Suprapubic skin (tissue), 4 donors: ENCODE measurements around the gene CADPS2. TPM values are rescaled to one million over a fixed set of nuclear protein-coding genes. Genes with fewer than 3 reads are reported as not detected.

Source experiments
- DNase-seq, 2 donors: peaks; one replicate each; pipeline ENCODE4 v3.0.0-alpha.2; 2019; ENCODE audit warnings: low spot score in 2 of 2
- H3K27ac ChIP-seq: fragments of 200-600 bp; sonication (generic); one replicate; pipeline ENCODE4 v1.5.1; 2019
- H3K27me3 ChIP-seq: fragments of 200-600 bp; sonication (generic); one replicate; pipeline ENCODE4 v1.5.1; 2019
- H3K36me3 ChIP-seq: fragments of 200-600 bp; sonication (generic); one replicate; pipeline ENCODE4 v1.5.1; 2019
- H3K4me1 ChIP-seq: fragments of 200-600 bp; sonication (generic); one replicate; pipeline ENCODE4 v1.5.1; 2019
- H3K4me3 ChIP-seq: fragments of 200-600 bp; sonication (generic); one replicate; pipeline ENCODE4 v1.5.1; 2019; ENCODE audit warnings: mild to moderate bottlenecking
- H3K9me3 ChIP-seq: fragments of 200-600 bp; sonication (generic); one replicate; pipeline ENCODE4 v1.5.1; 2019
- EP300 ChIP-seq: sonication (generic); formaldehyde crosslinking; IDR thresholded peaks from one replicate; pipeline ENCODE4 v1.6.1; 2017; ENCODE audit warnings: antibody characterized with exemption
- POLR2A ChIP-seq, 2 donors: fragments of 450-650 bp; IDR thresholded peaks; one replicate each; pipeline ENCODE4 v1.6.1; 2017; ENCODE audit warnings: antibody characterized with exemption in 2 of 2, mild to moderate bottlenecking in 2 of 2, moderate library complexity in 2 of 2
- POLR2AphosphoS5 ChIP-seq, 3 donors: sonication (generic); formaldehyde crosslinking; IDR thresholded peaks; one replicate each; pipeline ENCODE4 v1.6.1; 2017; ENCODE audit warnings: antibody characterized with exemption in 3 of 3
- WGBS: methylation state at CpG from one replicate; pipeline ENCODE4 v1.1.5; 2018; 5-methylcytosine and 5-hydroxymethylcytosine counted together
- total RNA-seq, 4 donors: library from RNA; depleted of rRNA; stranded (reverse); fragments of >200 nt; gene quantifications; one replicate each; pipeline ENCODE4 v1.1.0, GENCODE V29; 2016
- TF ChIP-seq, protein P1 (sequence below), 2 donors: fragments of 200-600 bp in 1 of 2; fragments of 450-650 bp in 1 of 2; sonication (generic) in 1 of 2; IDR thresholded peaks; one replicate each; pipeline ENCODE4 v1.5.1; 2016 to 2019; ENCODE audit warnings: antibody characterized with exemption in 2 of 2, mild to moderate bottlenecking in 1 of 2, moderate library complexity in 1 of 2

CADPS2 gene
- total RNA-seq, 4 donors from 2014 or later = 3.9 to 9.8 (median 8.1) TPM

DNA sequence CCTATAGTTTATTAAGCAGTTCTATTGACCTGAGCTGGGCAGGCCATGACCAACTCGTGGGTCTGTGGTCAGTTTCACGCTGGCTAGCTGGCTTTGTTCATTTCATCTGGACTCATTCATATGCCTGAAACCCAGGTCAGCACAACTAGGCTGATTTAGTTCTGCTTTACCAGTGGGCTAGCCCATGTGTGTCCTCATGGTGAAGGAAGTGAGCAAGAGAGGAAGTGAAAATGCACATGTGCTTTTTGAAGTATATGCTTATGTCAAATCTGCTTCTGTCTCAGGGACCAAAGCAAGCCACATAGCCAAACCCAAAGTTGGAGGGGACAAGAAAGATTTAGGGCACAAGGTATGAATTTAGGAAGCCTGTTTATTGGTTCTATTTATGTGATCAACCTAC is 341.8 kb downstream of the CADPS2 start:
- H3K36me3 ChIP-seq = no peaks in the 10 kb centered on the region
- H3K27ac ChIP-seq = no peak overlapping the region
- 75% methylated on average over 2 of the region's 2 CpGs for WGBS
- no peak for DNase-seq
- TF ChIP-seq, protein P1, sequence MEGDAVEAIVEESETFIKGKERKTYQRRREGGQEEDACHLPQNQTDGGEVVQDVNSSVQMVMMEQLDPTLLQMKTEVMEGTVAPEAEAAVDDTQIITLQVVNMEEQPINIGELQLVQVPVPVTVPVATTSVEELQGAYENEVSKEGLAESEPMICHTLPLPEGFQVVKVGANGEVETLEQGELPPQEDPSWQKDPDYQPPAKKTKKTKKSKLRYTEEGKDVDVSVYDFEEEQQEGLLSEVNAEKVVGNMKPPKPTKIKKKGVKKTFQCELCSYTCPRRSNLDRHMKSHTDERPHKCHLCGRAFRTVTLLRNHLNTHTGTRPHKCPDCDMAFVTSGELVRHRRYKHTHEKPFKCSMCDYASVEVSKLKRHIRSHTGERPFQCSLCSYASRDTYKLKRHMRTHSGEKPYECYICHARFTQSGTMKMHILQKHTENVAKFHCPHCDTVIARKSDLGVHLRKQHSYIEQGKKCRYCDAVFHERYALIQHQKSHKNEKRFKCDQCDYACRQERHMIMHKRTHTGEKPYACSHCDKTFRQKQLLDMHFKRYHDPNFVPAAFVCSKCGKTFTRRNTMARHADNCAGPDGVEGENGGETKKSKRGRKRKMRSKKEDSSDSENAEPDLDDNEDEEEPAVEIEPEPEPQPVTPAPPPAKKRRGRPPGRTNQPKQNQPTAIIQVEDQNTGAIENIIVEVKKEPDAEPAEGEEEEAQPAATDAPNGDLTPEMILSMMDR (IDR thresholded peaks at IDR 0.05) = no peak
- TF ChIP-seq EP300 (no peak), POLR2A (IDR thresholded peaks at IDR 0.05) (no peak), POLR2AphosphoS5 (IDR thresholded peaks at IDR 0.05) (no peak)
- H3K27me3 ChIP-seq = no peaks in the 10 kb centered on the region
- no peaks in the 10 kb centered on the region for H3K4me1 ChIP-seq
- H3K9me3 ChIP-seq = no peaks in the 10 kb centered on the region
- no peak overlapping the region for H3K4me3 ChIP-seq

- Histone ChIP-seq H3K4me1 (no peaks in the 10 kb centered on the region), H3K36me3 (no peaks in the 10 kb centered on the region), H3K9me3 (no peaks in the 10 kb centered on the region), H3K27me3 (no peaks in the 10 kb centered on the region), H3K4me3 (no peak overlapping the region), H3K27ac (no peak overlapping the region)
- TF ChIP-seq, protein P1 (IDR thresholded peaks at IDR 0.05) = no peak
- TF ChIP-seq POLR2A (IDR thresholded peaks at IDR 0.05) (no peak), EP300 (no peak), POLR2AphosphoS5 (IDR thresholded peaks at IDR 0.05) (no peak)
- 72% methylated on average over 2 of the region's 2 CpGs for WGBS
- DNase-seq = no peak
These were observed 342.4 kb downstream of the CADPS2 start for GRCh38 chr7:122543891-122544290.

DNA sequence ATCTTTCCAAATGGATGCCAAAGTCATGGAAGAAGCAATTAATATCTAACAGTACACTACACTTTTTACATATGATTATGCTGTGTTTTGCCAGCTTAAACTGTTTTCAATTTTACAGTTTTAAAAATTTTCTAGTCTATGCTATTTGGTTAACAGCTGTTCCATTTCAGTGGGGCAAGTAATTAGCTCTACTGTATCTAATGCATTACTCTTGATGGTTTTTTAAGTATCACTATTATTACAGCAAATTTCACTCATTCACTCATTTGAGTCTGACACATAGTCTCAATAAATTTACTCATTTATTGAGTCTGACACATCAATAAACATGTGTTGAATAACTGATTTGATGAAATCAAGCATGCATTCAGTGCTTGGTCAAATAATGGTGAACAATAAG is 343.1 kb downstream of the CADPS2 start:
- DNase-seq = no peak
- no peak overlapping the region for H3K27ac ChIP-seq
- no peaks in the 10 kb centered on the region for H3K27me3 ChIP-seq
- H3K4me1 ChIP-seq = no peaks in the 10 kb centered on the region
- no peaks in the 10 kb centered on the region for H3K36me3 ChIP-seq
- TF ChIP-seq, protein P1 (IDR thresholded peaks at IDR 0.05) = no peak
- TF ChIP-seq POLR2AphosphoS5 (IDR thresholded peaks at IDR 0.05) = no peak
- no peaks in the 10 kb centered on the region for H3K9me3 ChIP-seq
- no peak overlapping the region for H3K4me3 ChIP-seq

DNA sequence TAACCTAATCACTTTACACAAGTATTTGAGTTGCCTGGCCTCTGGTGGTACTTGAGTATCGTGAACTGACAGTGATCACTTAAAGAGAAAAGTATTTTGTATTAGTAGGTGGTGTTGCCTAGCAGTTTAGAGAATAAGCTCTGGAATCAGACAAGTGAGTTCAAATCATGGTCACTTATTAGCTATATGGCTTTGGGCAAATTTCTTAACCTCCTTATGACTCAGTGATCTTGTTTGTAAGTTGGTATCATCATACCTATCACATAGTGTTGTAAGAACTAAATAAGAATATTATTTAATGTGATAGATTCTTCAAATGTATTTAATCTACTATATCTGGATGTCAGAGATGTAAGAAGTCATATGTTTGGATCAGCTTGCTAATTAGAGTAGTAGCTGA is 351.2 kb downstream of the CADPS2 start:
- no peaks in the 10 kb centered on the region for H3K9me3 ChIP-seq
- no peaks in the 10 kb centered on the region for H3K4me1 ChIP-seq
- no peaks in the 10 kb centered on the region for H3K27me3 ChIP-seq
- no peak for DNase-seq
- no peaks in the 10 kb centered on the region for H3K36me3 ChIP-seq
- no peak overlapping the region for H3K4me3 ChIP-seq
- TF ChIP-seq, protein P1 (IDR thresholded peaks at IDR 0.05) = no peak
- TF ChIP-seq EP300 (no peak), POLR2A (IDR thresholded peaks at IDR 0.05) (no peak), POLR2AphosphoS5 (IDR thresholded peaks at IDR 0.05) (no peak)
- 69% methylated on average over 1 of the region's 1 CpG for WGBS
- H3K27ac ChIP-seq = no peak overlapping the region

DNA sequence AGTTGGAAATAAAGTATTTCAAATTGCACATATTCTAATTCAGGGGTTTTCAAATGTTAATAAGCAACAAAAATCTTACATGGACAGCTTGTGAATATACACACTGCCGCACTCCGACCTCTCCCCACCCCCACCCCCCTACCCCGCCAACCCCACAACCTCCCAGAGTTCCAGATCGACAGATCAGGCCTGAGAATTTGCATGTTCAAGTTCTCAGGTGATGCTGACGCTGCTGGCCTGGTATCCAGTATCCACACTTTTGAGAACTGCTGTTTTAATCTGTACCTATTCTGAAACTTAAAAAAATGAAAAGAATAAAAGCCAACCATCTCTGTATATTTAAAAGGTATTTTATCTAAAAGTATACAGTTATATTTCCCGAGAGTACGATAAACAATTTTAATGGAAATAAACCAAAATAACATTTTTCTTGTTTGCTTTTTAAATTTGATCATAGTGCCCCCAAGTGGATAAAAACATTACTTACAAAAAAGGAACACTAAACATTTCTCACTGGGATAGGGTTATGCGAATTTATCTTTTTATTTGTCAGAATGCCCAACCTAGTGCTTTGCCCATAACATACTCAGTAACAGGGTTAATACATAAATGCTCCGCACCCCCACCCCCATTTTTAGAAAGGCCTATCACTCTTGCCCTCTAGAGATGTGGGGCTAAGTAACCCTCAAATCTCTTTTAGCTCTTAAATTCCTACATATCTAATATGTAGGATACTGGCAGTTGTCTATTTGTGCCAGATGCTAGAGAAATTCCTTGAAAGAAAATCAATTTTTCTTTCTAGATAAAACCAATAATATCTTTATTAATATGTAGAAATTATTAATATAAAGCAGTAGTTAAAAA is 353.6 kb downstream of the CADPS2 start:
- no peak for DNase-seq
- 29% methylated on average over 9 of the region's 9 CpGs for WGBS
- Histone ChIP-seq H3K4me3 (no peak overlapping the region), H3K27ac (no peak overlapping the region), H3K27me3 (no peaks in the 10 kb centered on the region), H3K4me1 (no peaks in the 10 kb centered on the region), H3K9me3 (no peaks in the 10 kb centered on the region), H3K36me3 (no peaks in the 10 kb centered on the region)
- TF ChIP-seq, protein P1 (IDR thresholded peaks at IDR 0.05) = peak in 1 of 2 donors; percentile 12
- no peak for TF ChIP-seq EP300
